SK-N-SH treated with all-trans-retinoic acid at 6 μM for 48 hours (cell line): Measurements from ENCODE around the gene CEMP1.

ENCODE experiments used
- ATAC-seq: fragments of 200-7000 bp; cut with Tn5 transposase; 3 replicates; pipeline ENCODE4 v1.9.1; 2020; ENCODE audit warnings: mild to moderate bottlenecking, moderate library complexity
- ARNTL ChIP-seq: fragments of 450-650 bp; formaldehyde crosslinking; IDR thresholded peaks from 2 replicates; pipeline ENCODE4 v1.5.0; 2020; ENCODE audit warnings: low read depth, mild to moderate bottlenecking, moderate library complexity, borderline replicate concordance
- BACH2 ChIP-seq: fragments of 250-450 bp; sonication (Bioruptor Pico); IDR thresholded peaks from 2 replicates; pipeline ENCODE4 v1.9.0; 2021; ENCODE audit warnings: mild to moderate bottlenecking, borderline replicate concordance
- CSDC2 ChIP-seq: fragments of 250-450 bp; sonication (Bioruptor Pico); IDR thresholded peaks from 2 replicates; pipeline ENCODE4 v1.5.0; 2020; ENCODE audit warnings: mild to moderate bottlenecking, moderate library complexity
- ESRRG ChIP-seq: fragments of 250-450 bp; sonication (Bioruptor Pico); IDR thresholded peaks from 2 replicates; pipeline ENCODE4 v1.6.1; 2021; ENCODE audit warnings: mild to moderate bottlenecking
- GLIS3 ChIP-seq: fragments of 250-450 bp; sonication (Bioruptor Pico); IDR thresholded peaks from 2 replicates; pipeline ENCODE4 v1.5.0; 2020; ENCODE audit warnings: mild to moderate bottlenecking, moderate library complexity
- ISL1 ChIP-seq: fragments of 250-450 bp; sonication (Bioruptor Pico); IDR thresholded peaks from 2 replicates; pipeline ENCODE4 v2.1.2; 2022; ENCODE audit warnings: mild to moderate bottlenecking, moderate library complexity
- OSR1 ChIP-seq: fragments of 250-450 bp; sonication (Bioruptor Pico); IDR thresholded peaks from 2 replicates; pipeline ENCODE4 v1.8.0; 2022; ENCODE audit warnings: moderate library complexity, mild to moderate bottlenecking, inconsistent platforms
- POU6F1 ChIP-seq: fragments of 250-450 bp; sonication (Bioruptor Pico); IDR thresholded peaks from 2 replicates; pipeline ENCODE4 v1.8.0; 2021; ENCODE audit warnings: low read depth, mild to moderate bottlenecking, moderate library complexity, borderline replicate concordance
- PPARA ChIP-seq: fragments of 250-450 bp; sonication (Bioruptor Pico); IDR thresholded peaks from 2 replicates; pipeline ENCODE4 v1.5.0; 2020; ENCODE audit warnings: mild to moderate bottlenecking, borderline replicate concordance
- RARB ChIP-seq: fragments of 250-450 bp; sonication (Bioruptor Pico); IDR thresholded peaks from 2 replicates; pipeline ENCODE4 v1.8.0; 2021; ENCODE audit warnings: mild to moderate bottlenecking, moderate library complexity
- TOX ChIP-seq: fragments of 250-450 bp; sonication (Bioruptor Pico); IDR thresholded peaks from 2 replicates; pipeline ENCODE4 v1.8.0; 2021; ENCODE audit warnings: mild to moderate bottlenecking, moderate library complexity, borderline replicate concordance
- TSHZ2 ChIP-seq: fragments of 250-450 bp; sonication (Bioruptor Pico); IDR thresholded peaks from 2 replicates; pipeline ENCODE4 v1.5.0; 2020; ENCODE audit warnings: mild to moderate bottlenecking, moderate library complexity
- ZC3H10 ChIP-seq: fragments of 250-450 bp; sonication (Bioruptor Pico); IDR thresholded peaks from 2 replicates; pipeline ENCODE4 v1.5.1; 2021; ENCODE audit warnings: mild to moderate bottlenecking, moderate library complexity
- ZFP3 ChIP-seq: fragments of 250-450 bp; sonication (Bioruptor Pico); IDR thresholded peaks from 2 replicates; pipeline ENCODE4 v1.5.0; 2020; ENCODE audit warnings: mild to moderate bottlenecking, moderate library complexity
- ZFP30 ChIP-seq: fragments of 450-650 bp; formaldehyde crosslinking; IDR thresholded peaks from 2 replicates; pipeline ENCODE4 v1.5.0; 2022; ENCODE audit warnings: mild to moderate bottlenecking, moderate library complexity
- ZNF565 ChIP-seq: fragments of 450-650 bp; formaldehyde crosslinking; conservative IDR thresholded peaks from 2 replicates; pipeline ENCODE4 v1.5.0; 2020; ENCODE audit warnings: low read depth, mild to moderate bottlenecking, moderate library complexity
- ZNF70 ChIP-seq: fragments of 450-650 bp; formaldehyde crosslinking; IDR thresholded peaks from 2 replicates; pipeline ENCODE4 v1.5.0; 2020; ENCODE audit warnings: mild to moderate bottlenecking, moderate library complexity
- ZNF8 ChIP-seq: fragments of 450-650 bp; formaldehyde crosslinking; IDR thresholded peaks from 2 replicates; pipeline ENCODE4 v1.5.0; 2020; ENCODE audit warnings: mild to moderate bottlenecking, moderate library complexity
- TF ChIP-seq, protein P1 (sequence below): fragments of 250-450 bp; sonication (Bioruptor Pico); IDR thresholded peaks from 2 replicates; pipeline ENCODE4 v1.5.1; 2021; ENCODE audit warnings: mild to moderate bottlenecking, moderate library complexity
- TF ChIP-seq, protein P2 (sequence below): fragments of 250-450 bp; sonication (Bioruptor Pico); IDR thresholded peaks from 2 replicates; pipeline ENCODE4 v1.8.0; 2020; ENCODE audit warnings: mild to moderate bottlenecking, moderate library complexity, borderline replicate concordance
- TF ChIP-seq, protein P3 (sequence below): fragments of 250-450 bp; sonication (Bioruptor Pico); IDR thresholded peaks from 2 replicates; pipeline ENCODE4 v1.5.1; 2020; ENCODE audit warnings: low read depth, mild to moderate bottlenecking, moderate library complexity

Gene CEMP1

GRCh38 chr16:2489581-2489980 is 41.6 kb downstream of the CEMP1 start:
- no peak for TF ChIP-seq ZNF70
- TF ChIP-seq TOX (CRISPR knock-in tag): no peak
- TF ChIP-seq OSR1 (CRISPR knock-in tag): no peak
- no peak for TF ChIP-seq ISL1 (CRISPR knock-in tag)
- TF ChIP-seq ZFP30 (CRISPR knock-in tag): no peak
- TF ChIP-seq RARB (CRISPR knock-in tag): no peak
- TF ChIP-seq, protein P1, sequence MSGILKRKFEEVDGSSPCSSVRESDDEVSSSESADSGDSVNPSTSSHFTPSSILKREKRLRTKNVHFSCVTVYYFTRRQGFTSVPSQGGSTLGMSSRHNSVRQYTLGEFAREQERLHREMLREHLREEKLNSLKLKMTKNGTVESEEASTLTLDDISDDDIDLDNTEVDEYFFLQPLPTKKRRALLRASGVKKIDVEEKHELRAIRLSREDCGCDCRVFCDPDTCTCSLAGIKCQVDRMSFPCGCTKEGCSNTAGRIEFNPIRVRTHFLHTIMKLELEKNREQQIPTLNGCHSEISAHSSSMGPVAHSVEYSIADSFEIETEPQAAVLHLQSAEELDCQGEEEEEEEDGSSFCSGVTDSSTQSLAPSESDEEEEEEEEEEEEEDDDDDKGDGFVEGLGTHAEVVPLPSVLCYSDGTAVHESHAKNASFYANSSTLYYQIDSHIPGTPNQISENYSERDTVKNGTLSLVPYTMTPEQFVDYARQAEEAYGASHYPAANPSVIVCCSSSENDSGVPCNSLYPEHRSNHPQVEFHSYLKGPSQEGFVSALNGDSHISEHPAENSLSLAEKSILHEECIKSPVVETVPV (CRISPR knock-in tag): no peak
- TF ChIP-seq, protein P2, sequence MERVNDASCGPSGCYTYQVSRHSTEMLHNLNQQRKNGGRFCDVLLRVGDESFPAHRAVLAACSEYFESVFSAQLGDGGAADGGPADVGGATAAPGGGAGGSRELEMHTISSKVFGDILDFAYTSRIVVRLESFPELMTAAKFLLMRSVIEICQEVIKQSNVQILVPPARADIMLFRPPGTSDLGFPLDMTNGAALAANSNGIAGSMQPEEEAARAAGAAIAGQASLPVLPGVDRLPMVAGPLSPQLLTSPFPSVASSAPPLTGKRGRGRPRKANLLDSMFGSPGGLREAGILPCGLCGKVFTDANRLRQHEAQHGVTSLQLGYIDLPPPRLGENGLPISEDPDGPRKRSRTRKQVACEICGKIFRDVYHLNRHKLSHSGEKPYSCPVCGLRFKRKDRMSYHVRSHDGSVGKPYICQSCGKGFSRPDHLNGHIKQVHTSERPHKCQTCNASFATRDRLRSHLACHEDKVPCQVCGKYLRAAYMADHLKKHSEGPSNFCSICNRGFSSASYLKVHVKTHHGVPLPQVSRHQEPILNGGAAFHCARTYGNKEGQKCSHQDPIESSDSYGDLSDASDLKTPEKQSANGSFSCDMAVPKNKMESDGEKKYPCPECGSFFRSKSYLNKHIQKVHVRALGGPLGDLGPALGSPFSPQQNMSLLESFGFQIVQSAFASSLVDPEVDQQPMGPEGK: no peak
- no peak for TF ChIP-seq POU6F1 (CRISPR knock-in tag)
- TF ChIP-seq CSDC2 (CRISPR knock-in tag): no peak
- TF ChIP-seq ZFP3 (CRISPR knock-in tag): no peak
- TF ChIP-seq ESRRG (CRISPR knock-in tag): no peak
- no peak for TF ChIP-seq ZNF565 (CRISPR knock-in tag)
- ATAC-seq: no peak

DNA sequence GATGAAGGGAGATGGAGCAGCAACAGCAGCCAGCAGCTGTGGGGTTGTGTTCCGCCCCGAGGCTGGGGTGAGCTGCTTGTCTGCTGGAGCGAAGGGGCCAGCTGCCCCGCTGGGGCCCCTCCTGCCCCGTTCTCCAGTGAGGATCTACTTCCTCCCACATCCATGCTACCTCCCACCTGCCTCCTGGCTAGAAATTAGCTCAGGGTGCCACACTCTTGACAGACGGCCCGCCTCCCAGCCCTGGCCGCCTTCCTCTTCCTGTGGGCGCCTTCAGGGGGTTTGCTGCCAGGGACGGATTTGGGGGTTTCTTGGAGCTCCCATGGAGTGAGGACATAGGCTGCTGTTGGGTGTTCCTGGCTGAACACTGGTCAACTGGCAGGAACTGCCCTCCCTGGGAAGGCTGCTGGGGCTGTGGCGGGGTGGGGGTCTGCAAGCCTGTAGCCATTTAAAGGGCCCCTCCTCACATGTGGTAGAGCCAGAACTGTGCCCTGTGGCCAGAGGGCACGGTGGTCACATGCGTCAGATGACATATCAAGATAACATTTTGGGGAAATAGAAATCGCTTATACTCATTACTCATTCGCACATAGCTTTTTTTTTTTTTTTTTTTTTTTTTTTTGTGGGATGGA is 43.2 kb downstream of the CEMP1 start:
- TF ChIP-seq, protein P3, sequence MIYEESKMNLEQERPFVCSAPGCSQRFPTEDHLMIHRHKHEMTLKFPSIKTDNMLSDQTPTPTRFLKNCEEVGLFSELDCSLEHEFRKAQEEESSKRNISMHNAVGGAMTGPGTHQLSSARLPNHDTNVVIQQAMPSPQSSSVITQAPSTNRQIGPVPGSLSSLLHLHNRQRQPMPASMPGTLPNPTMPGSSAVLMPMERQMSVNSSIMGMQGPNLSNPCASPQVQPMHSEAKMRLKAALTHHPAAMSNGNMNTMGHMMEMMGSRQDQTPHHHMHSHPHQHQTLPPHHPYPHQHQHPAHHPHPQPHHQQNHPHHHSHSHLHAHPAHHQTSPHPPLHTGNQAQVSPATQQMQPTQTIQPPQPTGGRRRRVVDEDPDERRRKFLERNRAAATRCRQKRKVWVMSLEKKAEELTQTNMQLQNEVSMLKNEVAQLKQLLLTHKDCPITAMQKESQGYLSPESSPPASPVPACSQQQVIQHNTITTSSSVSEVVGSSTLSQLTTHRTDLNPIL (CRISPR knock-in tag): no peak
- TF ChIP-seq ARNTL (CRISPR knock-in tag) (no peak), OSR1 (CRISPR knock-in tag) (no peak)
- ATAC-seq: no peak

DNA sequence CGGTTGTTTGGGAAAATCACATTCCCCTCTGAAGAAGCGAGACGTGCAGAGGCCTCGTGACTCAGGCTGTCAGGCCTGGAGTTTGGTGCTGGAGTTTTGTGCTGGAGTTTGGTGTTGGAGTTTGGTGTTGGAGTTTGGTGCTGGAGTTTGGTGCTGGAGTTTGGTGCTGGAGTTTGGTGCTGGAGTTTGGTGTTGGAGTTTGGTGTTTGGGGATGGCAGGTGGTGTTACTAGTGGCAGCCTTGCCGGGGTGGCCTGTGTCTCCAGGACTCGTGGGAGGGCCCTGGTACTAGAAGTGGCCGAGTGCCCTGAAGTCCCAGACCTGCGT is 43.7 kb downstream of the CEMP1 start:
- TF ChIP-seq TOX (CRISPR knock-in tag): no peak
- TF ChIP-seq ZFP3 (CRISPR knock-in tag): no peak
- no peak for TF ChIP-seq RARB (CRISPR knock-in tag)
- TF ChIP-seq POU6F1 (CRISPR knock-in tag): no peak
- no peak for ATAC-seq

GRCh38 chr16:2486645-2487516 is 44.3 kb downstream of the CEMP1 start:
- ATAC-seq: no peak
- TF ChIP-seq ZC3H10 (CRISPR knock-in tag): no peak
- no peak for TF ChIP-seq ZNF8 (CRISPR knock-in tag)
- TF ChIP-seq GLIS3 (CRISPR knock-in tag): no peak
- no peak for TF ChIP-seq RARB (CRISPR knock-in tag)
- TF ChIP-seq TSHZ2 (CRISPR knock-in tag): no peak
- no peak for TF ChIP-seq BACH2 (CRISPR knock-in tag)
- no peak for TF ChIP-seq ZNF565 (CRISPR knock-in tag)
- TF ChIP-seq PPARA (CRISPR knock-in tag): no peak
- TF ChIP-seq ZFP30 (CRISPR knock-in tag): no peak
- TF ChIP-seq ZNF70: no peak
- TF ChIP-seq, protein P2: no peak
- no peak for TF ChIP-seq OSR1 (CRISPR knock-in tag)
